Activated gamma-delta T cell treated with anti-CD3 and anti-CD28 coated beads, Interleukin-2, amount 50 U/mL, for 16 hours (primary cell): ENCODE measurements around the gene TSSK6.
A peak's percentile ranks its signal among the peaks of the same experiment; 100 is the strongest.

Source experiments
- DNase-seq: peaks from one replicate; pipeline ENCODE4 v3.0.0-alpha.2; 2020; ENCODE audit warnings: low read depth

Gene TSSK6

DNA sequence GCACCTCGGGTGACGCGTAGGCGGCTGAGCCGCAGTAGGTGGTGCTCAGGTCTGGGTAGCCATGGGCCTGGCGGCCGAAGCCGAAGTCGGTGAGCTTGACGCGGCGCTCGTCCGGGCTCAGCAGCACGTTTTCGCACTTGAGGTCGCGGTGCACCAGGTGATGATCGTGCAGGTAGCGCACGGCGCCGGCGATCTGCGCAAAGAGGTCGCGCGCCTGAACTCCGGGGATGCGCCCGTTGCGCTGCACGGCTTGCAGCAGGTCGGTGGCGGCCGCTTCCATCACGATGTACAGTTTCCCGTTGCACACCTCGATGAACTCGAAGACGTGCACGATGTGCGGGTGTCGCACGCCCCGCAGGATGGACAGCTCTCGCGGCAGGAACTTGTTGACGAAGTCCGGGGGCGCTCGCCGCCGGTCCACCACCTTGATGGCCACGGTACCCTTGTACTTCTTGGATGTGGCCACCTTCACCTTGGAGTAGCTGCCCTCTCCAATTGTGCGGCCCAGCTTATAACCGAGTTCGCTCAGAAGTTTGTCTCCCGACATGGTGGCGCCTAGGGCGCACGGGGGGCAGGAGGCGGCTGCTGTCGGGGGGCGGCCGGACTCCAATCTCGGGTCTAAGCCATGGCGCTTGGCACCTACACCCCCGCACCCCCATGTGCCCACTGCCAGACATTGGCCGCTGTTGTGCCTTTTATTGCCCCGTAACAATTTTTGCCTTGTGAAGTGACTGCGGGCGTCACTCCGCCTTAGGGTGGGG is at the start of gene TSSK6:
Gene TSSK6, minus strand, starts transcription at position 668 of the 761 bp plus-strand sequence. Its CDS starts 121 bp downstream, at position 547.
- no peak for DNase-seq

DNA sequence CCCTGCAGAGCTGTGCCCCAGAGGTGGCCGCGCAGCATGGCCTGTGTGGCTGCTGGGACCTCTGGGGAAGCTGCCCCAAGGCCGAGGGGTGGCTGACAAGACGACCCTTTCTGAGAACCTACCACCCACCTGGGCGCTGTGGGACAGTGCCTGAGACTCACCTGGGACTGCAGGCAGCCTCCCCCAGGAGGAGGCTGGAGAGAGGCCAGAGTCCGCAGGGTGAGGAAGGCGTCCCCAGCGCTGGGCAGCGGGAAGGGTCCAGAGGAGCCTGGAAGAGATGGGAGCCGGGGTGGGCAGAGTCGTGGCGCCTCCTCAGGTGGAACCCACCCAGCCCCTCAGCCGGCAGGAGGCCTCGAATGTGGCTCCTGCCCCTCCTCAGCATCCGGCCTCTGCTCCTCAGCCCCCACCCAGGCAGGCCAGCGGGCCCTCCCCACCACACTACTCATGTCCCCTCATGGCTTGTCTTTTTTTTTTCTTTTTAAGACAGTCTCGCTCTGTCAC is 48.0 kb upstream of the TSSK6 start:
- DNase-seq = no peak

DNA sequence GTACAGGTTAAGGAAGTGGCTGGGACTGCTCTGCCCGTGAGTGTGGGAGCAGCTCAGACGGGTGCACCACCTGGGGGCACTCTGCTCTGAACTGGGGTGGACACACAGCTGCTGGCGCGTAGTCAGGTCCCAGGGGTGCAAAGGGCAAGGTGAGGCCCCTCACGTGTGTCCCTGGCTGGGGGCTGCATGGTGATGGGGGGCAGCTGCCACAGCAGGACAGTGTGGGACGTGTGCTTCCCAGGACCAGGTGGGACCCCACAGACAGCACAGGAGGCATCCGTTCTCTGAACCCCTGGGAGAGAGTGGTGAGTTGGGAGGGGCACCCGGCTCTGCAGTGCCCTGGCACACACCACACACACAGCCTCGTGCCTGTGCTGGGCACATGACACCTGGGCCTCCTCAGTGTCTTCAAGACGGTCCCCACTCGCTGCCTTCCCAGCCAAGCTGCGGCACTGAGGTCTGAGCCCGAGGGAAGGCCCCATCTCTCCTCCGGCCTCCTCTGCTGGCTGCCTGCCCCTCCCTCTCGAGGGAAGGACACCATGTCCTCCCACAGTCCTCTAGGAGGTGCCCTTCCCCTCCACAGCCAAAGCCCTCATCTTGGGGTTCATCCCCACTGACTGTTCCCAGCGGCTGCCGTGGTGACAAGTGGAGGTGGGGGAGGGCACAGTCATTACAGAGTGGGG is 47.5 kb upstream of the TSSK6 start:
- no peak for DNase-seq

DNA sequence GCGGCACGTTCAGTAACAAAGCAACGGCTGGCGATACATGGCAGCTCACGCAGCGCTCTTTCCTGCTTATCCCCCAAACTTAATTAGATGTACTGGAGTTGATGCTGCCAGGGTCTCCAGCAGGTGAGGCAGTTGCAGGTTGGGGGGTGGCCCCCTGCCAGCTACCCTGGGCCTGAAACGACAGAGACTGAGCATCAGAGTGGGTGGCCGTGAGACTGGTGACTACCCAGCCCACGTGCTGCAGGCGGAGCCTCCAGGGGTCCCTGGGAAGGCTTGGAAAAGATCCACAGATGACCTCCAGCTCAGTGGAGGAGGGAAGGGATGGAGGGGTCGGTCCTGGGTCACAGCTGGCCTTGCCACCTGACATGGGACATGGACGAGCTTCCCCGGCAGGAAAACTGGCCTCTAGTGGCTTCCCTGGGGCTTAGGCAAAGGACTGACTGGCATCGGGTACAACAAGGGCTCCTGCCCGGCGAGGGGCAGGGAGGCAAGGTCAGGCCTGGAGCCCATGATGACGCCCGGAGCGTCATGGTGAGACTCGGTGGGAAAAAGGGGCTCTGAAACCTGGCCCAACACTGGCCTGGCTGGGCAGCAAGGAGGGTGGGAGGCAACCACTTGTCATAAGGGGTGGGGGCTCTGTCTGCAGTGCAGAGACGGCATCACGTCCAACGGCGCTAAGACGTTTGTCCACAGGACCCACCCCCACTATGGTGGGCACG is 46.8 kb upstream of the TSSK6 start:
- no peak for DNase-seq

DNA sequence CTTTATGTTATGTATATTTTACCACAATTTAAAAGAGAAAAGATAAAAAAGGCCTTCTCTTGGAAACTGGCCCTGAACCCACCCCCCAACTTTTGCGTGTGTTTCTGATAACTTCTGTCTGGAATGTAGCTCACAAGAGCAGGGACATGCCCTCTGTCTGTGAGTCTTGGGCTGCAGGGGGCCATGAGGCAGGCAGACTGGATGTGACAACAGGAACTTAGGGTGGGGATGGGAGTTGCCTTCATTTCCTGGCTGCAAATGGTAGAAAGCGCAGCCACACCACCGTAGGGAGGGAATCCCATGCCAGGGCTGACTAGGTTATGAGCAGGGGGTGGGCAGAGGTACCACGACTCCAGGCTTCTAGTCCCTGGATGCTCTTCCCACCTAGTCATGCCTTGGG is 44.6 kb upstream of the TSSK6 start:
- DNase-seq = no peak

DNA sequence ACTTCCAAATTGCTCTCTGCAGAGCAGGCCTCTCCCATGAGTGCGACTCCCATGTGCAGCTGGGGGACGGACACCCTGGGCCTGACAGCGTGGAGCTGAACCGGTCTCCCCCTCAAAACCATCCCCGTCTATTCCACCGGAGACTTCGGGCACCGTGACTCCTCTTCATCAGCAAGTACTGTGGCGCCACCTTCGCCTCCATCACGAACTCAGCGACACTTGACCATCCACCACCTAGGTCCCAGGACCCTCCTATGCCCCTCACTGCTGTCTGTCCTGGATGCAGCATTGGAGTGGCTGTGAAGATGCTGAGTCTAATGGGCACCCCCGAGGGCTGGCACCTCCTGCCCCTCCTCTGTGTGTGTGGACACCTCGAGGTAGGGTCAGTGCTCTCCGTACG is 43.3 kb upstream of the TSSK6 start:
- DNase-seq = no peak

DNA sequence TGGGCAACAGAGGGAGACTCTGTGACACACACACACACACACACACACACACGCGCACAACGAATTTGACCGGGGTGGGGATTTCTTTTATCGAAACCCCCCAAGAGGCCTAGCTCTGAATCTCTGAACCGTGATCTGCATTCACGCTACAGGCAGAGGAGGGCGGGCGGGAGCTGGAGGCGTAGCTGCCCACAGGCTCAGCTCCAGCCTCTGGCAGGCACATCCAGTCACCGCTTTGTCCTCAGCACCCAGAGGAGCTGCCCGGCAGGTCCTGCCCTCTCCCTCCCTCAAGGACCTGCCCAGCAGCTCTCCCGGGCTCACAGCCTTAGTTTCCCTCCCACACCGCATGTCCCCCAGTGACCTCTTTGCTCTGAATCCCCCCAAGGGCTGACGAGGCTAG is 42.7 kb upstream of the TSSK6 start:
- no peak for DNase-seq

DNA sequence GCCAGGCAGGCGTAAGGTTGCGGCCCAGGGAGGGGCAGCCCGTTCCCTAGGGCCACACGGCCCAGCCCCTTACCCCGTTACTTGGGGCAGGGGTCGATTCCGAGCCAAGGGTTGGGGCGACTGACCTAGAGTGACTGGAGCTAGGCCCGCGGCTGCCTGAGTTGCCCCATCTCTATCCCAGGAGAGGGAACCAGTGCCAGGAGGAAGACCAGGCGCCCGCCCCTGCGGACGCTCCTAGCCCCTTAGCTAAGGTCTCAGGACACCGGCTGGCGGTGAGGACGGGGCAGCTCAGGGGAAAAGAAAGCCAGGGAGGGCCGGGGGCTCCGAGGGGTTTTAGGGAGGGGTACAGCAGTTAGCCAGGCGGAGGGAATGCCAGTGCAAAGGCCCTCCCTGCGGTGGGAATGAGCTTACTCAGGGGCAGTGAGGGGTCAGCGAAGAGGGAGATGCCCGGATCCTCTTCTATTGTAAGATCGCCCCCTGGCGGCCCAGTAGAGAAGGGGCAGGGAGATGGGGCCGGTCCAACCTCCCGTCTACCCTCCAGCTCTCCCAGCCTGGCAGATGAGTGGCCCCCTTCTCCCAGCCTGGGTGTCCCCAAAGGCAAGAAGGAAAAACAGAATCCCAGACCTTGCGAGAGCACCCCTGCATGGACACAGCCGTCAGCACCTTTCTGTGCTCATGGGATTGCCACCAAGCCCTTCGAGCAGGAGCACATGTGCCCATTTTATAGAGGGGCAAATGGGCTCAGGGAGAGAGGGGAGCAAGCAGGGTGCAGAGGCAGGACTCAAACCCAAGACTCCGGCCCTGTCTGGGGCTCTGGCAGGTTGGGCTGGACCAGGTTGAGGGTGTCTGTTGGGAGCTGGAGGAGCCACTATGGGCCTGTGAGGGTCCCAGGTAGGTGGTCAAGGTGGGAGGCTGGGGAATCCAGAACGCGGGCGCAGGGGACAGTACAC is 39.0 kb upstream of the TSSK6 start:
- peak; percentile 43 for DNase-seq

DNA sequence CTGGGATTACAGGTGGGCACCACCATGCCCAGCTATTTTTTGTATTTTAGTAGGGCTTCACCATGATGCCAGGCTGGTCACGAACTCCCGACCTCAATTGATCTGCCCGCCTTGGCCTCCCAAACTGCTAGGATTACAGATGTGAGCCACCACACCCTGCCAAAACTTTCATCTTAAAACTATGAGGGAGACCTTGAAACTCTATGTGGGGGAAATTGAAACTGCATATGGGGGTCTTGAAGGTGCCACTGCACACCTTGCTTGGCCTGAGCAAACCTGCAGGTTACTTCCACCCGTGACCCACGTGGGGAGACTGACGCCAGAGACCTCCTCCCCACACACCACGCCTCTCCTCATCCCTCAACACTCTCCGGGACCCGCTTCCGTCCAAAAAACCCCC is 38.3 kb upstream of the TSSK6 start:
- no peak for DNase-seq

DNA sequence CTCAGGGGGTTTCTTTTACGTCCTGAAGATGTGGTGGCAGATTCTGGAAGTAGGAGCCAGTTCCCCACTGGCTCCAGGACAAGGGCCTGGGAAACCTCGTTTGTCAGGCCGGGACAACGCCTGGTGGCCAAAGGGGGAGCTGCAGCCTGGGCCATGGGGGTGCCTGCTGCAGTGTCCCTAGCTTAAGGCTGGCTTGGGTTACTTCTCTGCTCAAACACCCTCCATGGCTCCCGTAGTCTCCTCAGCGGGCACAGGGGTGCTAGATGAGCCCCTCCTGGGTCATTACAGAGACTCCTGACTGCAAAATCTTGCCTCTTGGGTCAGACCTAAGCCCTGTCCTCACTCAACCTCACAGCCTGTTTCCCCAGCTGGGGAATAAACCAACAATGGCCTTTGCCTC is 37.5 kb upstream of the TSSK6 start:
- DNase-seq = no peak

DNA sequence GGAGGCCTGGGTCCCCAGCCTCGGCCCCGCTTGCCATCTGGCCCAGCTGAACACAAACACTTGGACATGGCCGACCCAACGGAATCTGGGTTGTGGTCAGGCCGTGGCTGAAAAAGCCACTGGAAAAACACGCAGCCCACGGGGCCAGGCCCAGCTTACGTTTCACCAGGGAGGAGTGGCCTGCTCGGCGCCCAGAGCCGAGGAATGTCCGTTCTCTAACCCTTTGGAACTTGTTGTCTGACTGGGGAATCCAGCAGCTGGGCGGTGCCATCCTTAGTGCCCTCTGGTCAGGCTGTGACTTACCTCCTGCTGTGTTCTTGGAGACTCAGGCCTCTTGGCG is 36.5 kb upstream of the TSSK6 start:
- no peak for DNase-seq

DNA sequence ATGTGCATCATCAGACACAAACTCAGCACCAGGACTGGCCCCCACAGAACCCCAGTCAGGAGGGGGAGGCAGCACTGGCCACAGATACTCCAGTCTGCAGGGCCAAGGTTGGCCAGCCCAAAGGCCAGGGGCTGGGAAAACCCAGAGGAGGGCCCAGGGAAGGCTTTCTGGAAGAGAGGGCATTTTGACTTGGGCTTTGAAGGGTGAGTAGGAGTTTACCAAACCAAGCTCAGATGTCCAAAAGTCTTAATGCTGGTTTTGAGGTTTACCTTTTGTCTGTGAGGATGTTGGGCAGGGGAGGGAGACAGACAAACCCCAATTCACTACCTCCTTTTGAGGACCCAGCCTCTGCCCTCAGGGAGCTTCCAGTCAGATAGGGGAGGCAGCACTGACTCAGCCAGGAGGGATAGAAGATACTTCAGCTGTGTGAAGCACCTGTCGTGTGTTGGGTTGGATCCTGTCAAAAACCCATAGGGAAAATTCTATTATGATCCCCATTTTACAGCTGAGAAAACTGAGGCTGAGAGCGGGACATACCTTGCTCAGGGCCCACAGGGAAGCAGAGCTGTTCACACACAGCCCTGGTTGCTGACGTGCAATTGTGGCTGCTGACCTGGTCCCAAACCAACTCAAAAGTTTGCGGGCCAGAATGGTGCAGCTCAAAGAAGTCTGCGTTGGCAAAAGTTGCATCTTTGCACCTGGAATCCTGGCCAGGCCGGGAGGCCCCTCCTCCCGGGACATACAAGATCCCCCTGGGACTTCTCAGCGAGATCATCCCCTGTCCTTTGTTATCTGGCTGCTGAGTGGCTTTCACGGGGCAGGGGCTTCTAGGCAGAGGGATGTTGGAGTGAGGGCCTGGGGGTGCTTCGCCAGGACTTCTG is 35.9 kb upstream of the TSSK6 start:
- no peak for DNase-seq

DNA sequence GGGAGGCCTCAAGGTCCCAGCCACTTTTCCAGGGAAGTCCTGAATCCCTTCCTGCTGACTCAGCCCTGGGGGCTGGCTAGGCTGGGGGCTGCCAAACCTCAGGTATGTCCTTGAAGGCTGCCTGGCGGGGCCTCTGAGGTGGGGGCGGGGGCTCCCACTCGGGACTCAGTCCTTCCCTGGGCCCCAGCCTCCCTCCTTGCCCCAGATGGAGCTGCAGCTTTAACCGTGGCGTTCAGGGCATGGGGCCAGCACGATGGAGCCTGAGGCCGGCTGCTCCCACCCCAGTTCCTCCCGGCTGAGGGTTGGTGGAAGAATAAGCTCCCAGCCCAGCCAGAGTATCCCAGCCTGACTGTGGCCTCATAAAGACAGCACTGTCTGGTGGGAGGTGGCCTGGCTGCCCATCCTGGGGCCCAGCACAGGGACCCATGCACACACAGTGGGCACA is 35.2 kb upstream of the TSSK6 start:
- DNase-seq = no peak

DNA sequence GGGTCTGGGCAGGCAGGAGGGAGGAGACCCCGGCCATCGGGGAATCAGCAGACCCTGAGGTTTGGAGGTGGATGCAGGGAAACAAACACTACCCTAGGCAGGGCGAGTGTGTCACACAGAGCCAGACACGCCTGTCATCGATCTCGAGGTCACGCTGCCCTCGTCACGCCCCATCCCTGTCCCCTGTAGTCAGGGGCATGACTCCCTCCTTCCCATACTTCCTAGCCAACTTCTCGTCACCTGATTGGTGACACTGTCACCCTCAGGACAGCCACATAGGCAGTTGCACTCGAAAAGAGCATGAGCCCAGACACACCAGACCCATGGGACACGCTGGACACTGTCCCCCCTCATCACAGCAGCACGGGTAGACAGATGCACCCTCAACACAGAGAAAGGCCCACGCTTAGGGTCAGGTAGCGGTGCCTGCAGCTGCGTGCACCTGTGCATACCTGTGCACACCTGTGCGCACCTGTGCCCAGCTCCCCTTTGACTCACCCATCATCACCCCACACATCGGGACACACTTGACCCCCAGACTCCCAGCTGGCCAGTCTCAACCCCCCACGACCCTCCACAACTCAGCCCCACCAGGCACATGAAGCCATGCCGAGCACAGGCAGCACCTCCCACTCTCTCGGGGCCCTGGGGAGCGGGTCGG is 34.6 kb upstream of the TSSK6 start:
- no peak for DNase-seq

DNA sequence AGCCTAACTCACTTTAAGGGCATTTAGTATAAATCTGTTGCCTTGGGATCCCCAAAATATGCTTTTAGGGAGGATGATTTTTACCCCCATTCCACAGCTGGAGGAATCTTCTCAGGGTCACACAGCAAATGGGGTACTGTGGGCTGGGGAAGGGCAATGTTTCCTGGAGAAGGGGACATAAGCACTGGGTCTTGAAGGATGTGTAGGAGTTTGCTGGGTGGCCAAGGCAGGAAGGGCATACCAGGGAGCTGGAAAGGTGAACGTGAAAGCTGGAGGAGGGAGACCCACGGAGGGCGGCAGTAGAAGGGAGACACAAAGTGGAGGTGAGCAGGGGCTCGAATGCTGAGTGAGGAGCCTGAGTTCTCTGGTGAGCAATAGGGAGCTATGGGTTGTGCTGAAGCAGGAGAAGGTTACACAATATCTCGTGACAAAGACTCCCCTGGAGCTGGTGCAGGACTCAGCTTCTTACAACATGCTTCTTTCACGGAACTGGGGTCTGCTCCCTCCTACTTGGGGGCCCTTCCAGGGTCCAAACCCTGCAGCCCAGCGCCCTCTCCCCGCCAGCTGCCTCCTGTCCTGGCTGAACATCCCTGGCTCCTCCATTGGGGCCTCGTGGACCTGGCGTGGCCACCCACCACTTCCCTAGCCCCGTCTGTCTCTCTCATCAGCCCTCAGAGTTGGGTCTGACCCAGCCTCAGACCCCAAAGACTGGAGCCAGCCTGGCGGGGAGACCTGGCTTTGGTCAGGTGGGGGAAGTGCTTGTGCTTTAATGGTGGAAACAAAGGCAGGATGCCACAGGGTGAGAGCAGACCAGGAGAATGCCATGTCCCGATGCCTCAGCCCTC is 33.8 kb upstream of the TSSK6 start:
- no peak for DNase-seq

DNA sequence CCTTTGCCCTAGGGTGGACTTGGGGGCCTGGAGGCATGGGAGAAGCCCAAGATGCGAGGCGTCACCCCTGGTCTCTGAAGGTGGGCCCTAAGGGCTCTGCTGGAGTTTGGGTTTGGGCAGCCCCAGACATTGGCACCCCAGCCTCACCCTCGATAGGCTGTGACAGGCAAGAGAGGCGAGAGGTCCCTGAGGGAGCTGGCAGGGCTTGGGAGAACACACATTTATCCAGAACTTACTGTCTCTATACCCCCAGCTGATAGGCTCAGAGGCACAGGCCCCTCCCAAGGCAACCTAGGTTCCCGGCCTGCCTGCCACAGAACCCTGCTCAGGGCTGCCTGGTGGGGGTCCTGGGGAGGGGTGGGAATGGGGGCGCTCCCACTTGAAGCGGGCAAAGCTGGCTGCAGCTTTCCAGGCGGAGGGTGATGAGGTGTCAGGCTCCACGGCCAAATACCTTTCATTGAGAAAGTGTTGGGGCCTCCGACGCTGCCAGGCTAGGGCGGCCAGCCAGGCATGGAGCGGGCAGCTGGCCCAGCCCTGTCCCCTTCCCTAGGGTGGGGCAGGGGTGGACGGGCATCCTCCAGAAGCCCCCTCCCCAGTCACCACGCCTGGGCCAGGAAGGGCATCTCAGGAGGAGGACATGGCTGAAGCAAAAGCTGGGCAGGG is 32.5 kb upstream of the TSSK6 start:
- DNase-seq = no peak

DNA sequence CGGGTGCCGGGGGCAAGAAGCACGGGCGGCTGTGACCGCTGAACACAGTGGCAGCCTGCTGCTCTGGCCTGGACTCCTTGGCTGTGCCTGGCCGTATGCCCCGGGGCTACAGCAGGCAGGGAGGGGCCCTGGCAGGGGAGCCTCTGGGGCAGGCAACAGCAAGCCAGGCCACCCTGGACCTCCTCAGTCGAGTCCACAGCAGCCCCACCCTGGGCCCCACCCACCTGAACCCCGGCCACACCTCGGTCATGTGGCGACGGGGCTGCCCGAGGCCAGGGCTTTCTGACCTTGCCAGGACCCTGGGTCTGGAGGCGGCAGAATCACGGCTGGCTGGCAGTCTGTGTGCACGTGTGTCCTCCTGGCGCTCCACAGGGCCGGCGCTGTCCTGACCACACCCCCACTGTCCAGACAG is 31.4 kb upstream of the TSSK6 start:
- DNase-seq = no peak

DNA sequence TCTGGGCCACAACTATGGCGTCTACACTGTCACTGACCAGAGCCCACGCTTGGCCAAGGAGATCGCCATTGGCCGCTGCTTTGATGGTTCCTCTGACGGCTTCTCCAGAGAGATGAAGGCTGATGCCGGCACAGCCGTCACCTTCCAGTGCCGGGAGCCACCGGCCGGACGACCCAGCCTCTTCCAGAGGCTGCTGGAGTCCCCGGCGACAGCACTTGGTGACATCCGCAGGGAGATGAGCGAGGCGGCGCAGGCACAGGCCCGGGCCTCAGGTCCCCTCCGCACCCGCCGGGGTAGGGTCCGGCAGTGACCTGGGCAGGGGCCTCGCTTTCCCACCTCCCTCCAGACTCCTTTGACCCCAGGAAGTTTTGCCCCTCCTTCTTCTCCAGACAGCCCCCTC is 30.4 kb upstream of the TSSK6 start:
- no peak for DNase-seq
